SK-N-SH (cell line): ENCODE results near the gene VMP1. TPM values are rescaled to one million over a fixed set of nuclear protein-coding genes. Genes with fewer than 3 reads are reported as not detected.

Experiments used
- CTCF ChIP-seq: fragments of 200-600 bp; sonication (generic); IDR thresholded peaks from 2 replicates; pipeline ENCODE4 v1.6.1; 2017; ENCODE audit warnings: antibody characterized with exemption, mild to moderate bottlenecking, moderate library complexity
- FOXM1 ChIP-seq: IDR thresholded peaks from 2 replicates; pipeline ENCODE4 v1.4.0; 2012; ENCODE audit warnings: low read depth, mild to moderate bottlenecking
- GABPA ChIP-seq: IDR thresholded peaks from 2 replicates; pipeline ENCODE4 v1.4.0; 2012; ENCODE audit warnings: low read depth, mild to moderate bottlenecking
- IRF3 ChIP-seq: fragments of 150-350 bp; IDR thresholded peaks from 2 replicates; pipeline ENCODE4 v1.6.1; 2016; ENCODE audit warnings: mild to moderate bottlenecking, low read depth, low read length
- JUND ChIP-seq: IDR thresholded peaks from 2 replicates; pipeline ENCODE4 v1.4.0; 2012
- PBX3 ChIP-seq: IDR thresholded peaks from 2 replicates; pipeline ENCODE4; 2012
- RAD21 ChIP-seq: IDR thresholded peaks from 2 replicates; pipeline ENCODE4 v1.6.1; 2012; ENCODE audit warnings: mild to moderate bottlenecking, low read length
- RCOR1 ChIP-seq: fragments of 150-350 bp; IDR thresholded peaks from 2 replicates; pipeline ENCODE4 v1.6.1; 2017; ENCODE audit warnings: antibody characterized with exemption, low read length
- REST ChIP-seq: IDR thresholded peaks from 2 replicates; pipeline ENCODE4 v1.6.1; 2012; ENCODE audit warnings: mild to moderate bottlenecking, low read depth, low read length, moderate library complexity
- TAF1 ChIP-seq: IDR thresholded peaks from 2 replicates; pipeline ENCODE4 v1.6.1; 2012; ENCODE audit warnings: low read depth, mild to moderate bottlenecking, low read length, moderate library complexity, borderline replicate concordance
- TCF12 ChIP-seq: IDR thresholded peaks from 2 replicates; pipeline ENCODE4 v1.4.0; 2012
- TEAD4 ChIP-seq: IDR thresholded peaks from 2 replicates; pipeline ENCODE4 v1.4.0; 2012; ENCODE audit warnings: mild to moderate bottlenecking, borderline replicate concordance; ENCODE audit not compliant: insufficient read depth
- YY1 ChIP-seq: IDR thresholded peaks from 2 replicates; pipeline ENCODE4 v1.4.0; 2012; ENCODE audit warnings: low read depth, mild to moderate bottlenecking
- ZBTB33 ChIP-seq: IDR thresholded peaks from 2 replicates; pipeline ENCODE4 v1.4.0; 2012; ENCODE audit warnings: low read depth, borderline replicate concordance
- polyA plus RNA-seq, 3 experiments: library from polyadenylated mRNA; depleted of rRNA; stranded (reverse); fragments of >200 nt; gene quantifications; 2 replicates each; pipeline ENCODE4 v1.2.3, GENCODE V29; 2012

The VMP1 gene
- polyA plus RNA-seq, 1 of the 3 experiments (the other 2 are of a cell fraction), result 169 TPM

- TF ChIP-seq RCOR1, result no peak
- TF ChIP-seq IRF3, result no peak
- peak; percentile 79 for TF ChIP-seq ZBTB33
- no peak for TF ChIP-seq CTCF
- peak; percentile 77 for TF ChIP-seq TEAD4
- peak; percentile 14; the same call in 1 of the 2 replicates for TF ChIP-seq YY1
- peak; percentile 84 for TF ChIP-seq REST
- TF ChIP-seq TAF1, result peak; percentile 100
- peak; percentile 91 for TF ChIP-seq TCF12
- TF ChIP-seq JUND, result peak; percentile 94
- TF ChIP-seq PBX3, result peak; percentile 95
- TF ChIP-seq RAD21, result no peak
- TF ChIP-seq FOXM1, result peak; percentile 89
- TF ChIP-seq GABPA, result peak; percentile 37; the same call in 1 of the 2 replicates
These were observed 130.0 kb downstream of the VMP1 start (continued) for GRCh38 chr17:59837308-59838051.
